Measurements from ENCODE around the gene FUT7. TPM values are rescaled to one million over a fixed set of nuclear protein-coding genes. Genes with fewer than 3 reads are reported as not detected.
A peak's percentile ranks its signal among the peaks of the same experiment; 100 is the strongest.

FUT7 gene
- total RNA-seq, 1 donor from 2014 or later = 0.20 TPM

DNA sequence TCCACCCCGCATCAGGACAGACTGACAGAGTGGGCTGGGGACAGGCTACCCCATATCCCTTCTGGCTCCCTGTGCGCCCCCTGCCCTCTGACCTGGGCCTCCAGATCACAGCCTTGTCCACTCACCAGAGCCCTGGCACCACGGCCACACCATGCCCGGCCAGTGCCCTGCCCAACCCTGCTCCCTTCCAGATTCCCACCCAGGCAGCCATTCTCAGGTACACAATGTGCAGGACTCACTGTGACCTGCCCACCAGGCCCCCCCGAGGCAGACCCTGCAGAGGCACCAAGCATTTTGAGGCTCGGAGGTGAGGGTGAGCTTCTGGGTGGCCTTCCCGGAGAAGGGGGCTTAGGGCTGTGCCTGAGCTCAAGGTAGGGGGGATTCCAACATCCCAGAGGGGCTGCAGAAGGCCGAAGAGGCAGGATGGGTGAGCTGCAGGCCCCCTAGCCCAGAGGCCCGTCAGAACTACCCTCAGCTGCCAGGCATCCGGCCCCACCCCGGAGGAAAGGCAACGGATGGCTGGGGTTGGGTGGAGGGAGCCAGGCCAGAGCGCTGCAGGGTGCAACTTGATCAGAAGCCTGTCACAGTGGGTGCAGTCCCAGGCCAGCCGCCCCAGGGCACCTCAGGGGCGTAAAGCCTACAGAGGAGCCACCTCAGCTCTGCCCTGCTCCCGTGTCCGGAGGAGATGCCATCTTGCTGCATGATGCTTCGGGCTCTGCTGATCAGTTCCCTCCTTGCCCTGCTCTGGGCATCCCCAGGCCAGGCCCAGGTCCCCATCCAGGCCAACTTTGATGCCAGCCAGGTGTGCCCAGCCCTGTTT lies 49.4 kb downstream of the FUT7 start, which contains the start of gene LCNL1:
TSS of gene LCNL1 (plus strand) at position 762 of the 820 bp plus-strand sequence. CDS start 594 bp downstream, outside the sequence.
- H3K4me3 Mint-ChIP-seq (ENCODE audit: unreplicated experiment) = peak within 1 kb of the TSS; percentile 43
- TF ChIP-seq, protein P1, sequence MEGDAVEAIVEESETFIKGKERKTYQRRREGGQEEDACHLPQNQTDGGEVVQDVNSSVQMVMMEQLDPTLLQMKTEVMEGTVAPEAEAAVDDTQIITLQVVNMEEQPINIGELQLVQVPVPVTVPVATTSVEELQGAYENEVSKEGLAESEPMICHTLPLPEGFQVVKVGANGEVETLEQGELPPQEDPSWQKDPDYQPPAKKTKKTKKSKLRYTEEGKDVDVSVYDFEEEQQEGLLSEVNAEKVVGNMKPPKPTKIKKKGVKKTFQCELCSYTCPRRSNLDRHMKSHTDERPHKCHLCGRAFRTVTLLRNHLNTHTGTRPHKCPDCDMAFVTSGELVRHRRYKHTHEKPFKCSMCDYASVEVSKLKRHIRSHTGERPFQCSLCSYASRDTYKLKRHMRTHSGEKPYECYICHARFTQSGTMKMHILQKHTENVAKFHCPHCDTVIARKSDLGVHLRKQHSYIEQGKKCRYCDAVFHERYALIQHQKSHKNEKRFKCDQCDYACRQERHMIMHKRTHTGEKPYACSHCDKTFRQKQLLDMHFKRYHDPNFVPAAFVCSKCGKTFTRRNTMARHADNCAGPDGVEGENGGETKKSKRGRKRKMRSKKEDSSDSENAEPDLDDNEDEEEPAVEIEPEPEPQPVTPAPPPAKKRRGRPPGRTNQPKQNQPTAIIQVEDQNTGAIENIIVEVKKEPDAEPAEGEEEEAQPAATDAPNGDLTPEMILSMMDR (IDR thresholded peaks at IDR 0.05; ENCODE audit: partially characterized antibody, unreplicated experiment) = no peak
- peaks cover 4% of the 10 kb centered on the region for H3K4me1 Mint-ChIP-seq (ENCODE audit: low read depth, unreplicated experiment)
- H3K27ac Mint-ChIP-seq (ENCODE audit: unreplicated experiment) = no peak within 1 kb of the TSS
- H3K36me3 Mint-ChIP-seq (ENCODE audit: unreplicated experiment) = no peaks in the 10 kb centered on the region
- peaks cover 7% of the 10 kb centered on the region for H3K9me3 Mint-ChIP-seq (ENCODE audit: unreplicated experiment)
- peaks cover 11% of the 10 kb centered on the region for H3K27me3 Mint-ChIP-seq (ENCODE audit: unreplicated experiment)
- DNase-seq = no peak

DNA sequence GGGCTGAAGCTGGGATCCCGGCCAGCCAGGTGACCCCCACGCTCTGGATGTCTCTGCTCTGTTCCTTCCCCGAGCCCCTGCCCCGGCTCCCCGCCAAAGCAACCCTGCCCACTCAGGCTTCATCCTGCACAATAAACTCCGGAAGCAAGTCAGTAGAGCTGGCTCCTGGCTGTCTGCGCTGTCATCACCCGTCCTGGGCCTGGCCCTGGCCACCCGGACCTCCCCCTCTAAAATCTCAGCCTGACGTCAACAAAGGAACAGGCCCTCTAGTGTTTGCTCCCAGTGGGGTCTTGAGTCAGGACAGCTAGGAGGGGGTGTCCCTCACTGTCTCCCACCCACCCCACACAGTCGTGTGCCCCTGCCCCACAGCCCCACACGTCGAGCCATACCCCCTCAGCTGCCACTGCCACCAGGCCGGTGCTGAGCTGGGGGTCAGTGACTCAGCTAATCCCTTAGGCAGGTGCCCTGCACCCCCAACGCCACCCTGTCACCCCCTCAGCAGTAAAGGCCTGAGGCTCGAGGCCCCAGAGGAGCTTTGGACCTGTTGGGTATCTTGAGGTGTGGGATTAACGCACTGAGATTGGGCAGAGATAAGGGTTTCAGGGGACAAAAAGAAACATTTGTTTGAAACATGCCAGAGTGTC lies 50.2 kb downstream of the FUT7 start:
- Mint-ChIP-seq H3K36me3 (ENCODE audit: unreplicated experiment) (no peaks in the 10 kb centered on the region), H3K4me3 (ENCODE audit: unreplicated experiment) (no peak overlapping the region), H3K4me1 (ENCODE audit: low read depth, unreplicated experiment) (peaks cover 4% of the 10 kb centered on the region), H3K27ac (ENCODE audit: unreplicated experiment) (no peak overlapping the region), H3K27me3 (ENCODE audit: unreplicated experiment) (peaks cover 10% of the 10 kb centered on the region), H3K9me3 (ENCODE audit: unreplicated experiment) (peaks cover 7% of the 10 kb centered on the region)
- TF ChIP-seq, protein P1 (IDR thresholded peaks at IDR 0.05; ENCODE audit: partially characterized antibody, unreplicated experiment) = no peak
- DNase-seq = no peak

DNA sequence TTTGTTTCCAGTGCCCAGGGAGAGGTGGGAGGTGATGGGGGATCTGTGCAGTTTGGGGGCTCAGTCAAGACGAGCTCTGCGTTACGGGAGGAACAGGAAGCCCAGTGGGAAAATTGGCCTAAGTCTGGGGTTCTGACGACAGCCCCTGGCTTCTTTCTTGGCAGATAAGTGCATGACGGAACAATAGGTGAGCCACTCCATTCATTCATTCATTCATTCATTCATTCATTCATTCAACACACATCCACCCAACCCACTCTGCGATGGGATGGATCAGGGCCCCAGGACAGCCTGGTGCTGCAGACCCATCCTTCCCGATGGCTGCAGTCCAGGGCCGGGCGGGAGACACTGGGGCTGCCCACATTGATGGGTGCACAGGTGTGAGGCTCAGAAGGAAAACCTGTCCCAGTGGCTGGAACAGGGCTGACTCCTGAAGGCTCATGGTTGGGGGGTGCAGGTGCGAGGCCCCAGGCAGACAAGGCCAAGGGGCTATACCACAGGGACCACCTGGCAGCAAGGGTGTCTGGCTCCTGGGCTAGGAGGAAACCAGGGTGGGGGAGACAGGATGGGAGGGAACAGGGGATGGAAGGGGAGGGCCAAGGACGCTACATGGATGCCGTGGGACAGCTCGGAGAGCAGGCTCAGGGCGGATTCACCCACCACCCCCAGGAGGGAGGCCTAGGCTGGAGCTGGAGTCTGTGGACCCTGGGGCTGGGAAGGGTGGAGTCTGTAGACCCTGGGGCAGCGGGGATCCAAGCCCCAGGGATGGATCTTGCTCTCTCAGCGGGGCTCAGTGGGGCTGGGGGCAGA lies 51.0 kb downstream of the FUT7 start:
- Mint-ChIP-seq H3K4me3 (ENCODE audit: unreplicated experiment) (no peak overlapping the region), H3K4me1 (ENCODE audit: low read depth, unreplicated experiment) (peaks cover 4% of the 10 kb centered on the region), H3K27me3 (ENCODE audit: unreplicated experiment) (peaks cover 5% of the 10 kb centered on the region), H3K9me3 (ENCODE audit: unreplicated experiment) (peaks cover 5% of the 10 kb centered on the region), H3K27ac (ENCODE audit: unreplicated experiment) (no peak overlapping the region), H3K36me3 (ENCODE audit: unreplicated experiment) (no peaks in the 10 kb centered on the region)
- DNase-seq = no peak
- TF ChIP-seq, protein P1 (IDR thresholded peaks at IDR 0.05; ENCODE audit: partially characterized antibody, unreplicated experiment) = no peak

Other genes with a start within 250 kb of the FUT7 start
- 46.1 TPM for gene TMEM141, start 240.7 kb downstream of the FUT7 start, total RNA-seq (ENCODE audit: unreplicated experiment)
- 20.0 TPM for gene CCDC183, start 235.8 kb downstream of the FUT7 start, total RNA-seq (ENCODE audit: unreplicated experiment)
- gene RABL6, start 224.1 kb downstream of the FUT7 start, total RNA-seq (ENCODE audit: unreplicated experiment) = 149 TPM
- 15.3 TPM for gene AJM1, start 189.6 kb downstream of the FUT7 start, total RNA-seq (ENCODE audit: unreplicated experiment)
- 101 TPM for gene PHPT1, start 182.7 kb downstream of the FUT7 start, total RNA-seq (ENCODE audit: unreplicated experiment)
- 17.6 TPM for gene MAMDC4, start 179.7 kb downstream of the FUT7 start, total RNA-seq (ENCODE audit: unreplicated experiment)
- 343 TPM for gene EDF1, start 165.8 kb downstream of the FUT7 start, total RNA-seq (ENCODE audit: unreplicated experiment)
- gene TRAF2, start 145.6 kb downstream of the FUT7 start, total RNA-seq (ENCODE audit: unreplicated experiment) = 27.3 TPM
- 77.9 TPM for gene FBXW5, start 87.3 kb downstream of the FUT7 start, total RNA-seq (ENCODE audit: unreplicated experiment)
- gene C8G, start 86.8 kb downstream of the FUT7 start, total RNA-seq (ENCODE audit: unreplicated experiment) = 14.5 TPM
- 2.9 TPM for gene LCN12, start 79.8 kb downstream of the FUT7 start, total RNA-seq (ENCODE audit: unreplicated experiment)
- not detected for gene PTGDS, start 54.6 kb downstream of the FUT7 start, total RNA-seq (ENCODE audit: unreplicated experiment)
- not detected for gene LCNL1, start 49.1 kb downstream of the FUT7 start, total RNA-seq (ENCODE audit: unreplicated experiment)
- 50.7 TPM for gene PAXX, start 39.7 kb downstream of the FUT7 start, total RNA-seq (ENCODE audit: unreplicated experiment)
- gene CLIC3, start 35.5 kb downstream of the FUT7 start, total RNA-seq (ENCODE audit: unreplicated experiment) = not detected
- 70.7 TPM for gene ABCA2, start 3.9 kb downstream of the FUT7 start, total RNA-seq (ENCODE audit: unreplicated experiment)
- gene NPDC1, start 14.1 kb upstream of the FUT7 start, total RNA-seq (ENCODE audit: unreplicated experiment) = 260 TPM
- gene ENTPD2, start 22.0 kb upstream of the FUT7 start, total RNA-seq (ENCODE audit: unreplicated experiment) = 0.69 TPM
- 13.5 TPM for gene SAPCD2, start 38.5 kb upstream of the FUT7 start, total RNA-seq (ENCODE audit: unreplicated experiment)
- gene UAP1L1, start 45.4 kb upstream of the FUT7 start, total RNA-seq (ENCODE audit: unreplicated experiment) = 5.1 TPM
- 59.8 TPM for gene MAN1B1, start 54.9 kb upstream of the FUT7 start, total RNA-seq (ENCODE audit: unreplicated experiment)
- gene DPP7, start 82.6 kb upstream of the FUT7 start, total RNA-seq (ENCODE audit: unreplicated experiment) = 30.8 TPM
- gene GRIN1, start 107.1 kb upstream of the FUT7 start, total RNA-seq (ENCODE audit: unreplicated experiment) = 5.5 TPM
- 0.98 TPM for gene LRRC26, start 138.0 kb upstream of the FUT7 start, total RNA-seq (ENCODE audit: unreplicated experiment)
- not detected for gene TMEM210, start 140.0 kb upstream of the FUT7 start, total RNA-seq (ENCODE audit: unreplicated experiment)
- gene ANAPC2, start 156.5 kb upstream of the FUT7 start, total RNA-seq (ENCODE audit: unreplicated experiment) = 72.9 TPM
- gene SSNA1, start 156.6 kb upstream of the FUT7 start, total RNA-seq (ENCODE audit: unreplicated experiment) = 37.3 TPM
- 9.6 TPM for gene TPRN, start 168.7 kb upstream of the FUT7 start, total RNA-seq (ENCODE audit: unreplicated experiment)
- gene TMEM203, start 173.6 kb upstream of the FUT7 start, total RNA-seq (ENCODE audit: unreplicated experiment) = 36.5 TPM
- gene NDOR1, start 173.6 kb upstream of the FUT7 start, total RNA-seq (ENCODE audit: unreplicated experiment) = 31.6 TPM
- gene RNF208, start 190.2 kb upstream of the FUT7 start, total RNA-seq (ENCODE audit: unreplicated experiment) = 24.8 TPM
- gene CYSRT1, start 193.1 kb upstream of the FUT7 start, total RNA-seq (ENCODE audit: unreplicated experiment) = 2.1 TPM
- 0.39 TPM for gene RNF224, start 195.4 kb upstream of the FUT7 start, total RNA-seq (ENCODE audit: unreplicated experiment)
- not detected for gene SLC34A3, start 198.8 kb upstream of the FUT7 start, total RNA-seq (ENCODE audit: unreplicated experiment)
- gene TUBB4B, start 209.2 kb upstream of the FUT7 start, total RNA-seq (ENCODE audit: unreplicated experiment) = 192 TPM
- not detected for gene STPG3, start 219.2 kb upstream of the FUT7 start, total RNA-seq (ENCODE audit: unreplicated experiment)
- 48.5 TPM for gene NELFB, start 223.2 kb upstream of the FUT7 start, total RNA-seq (ENCODE audit: unreplicated experiment)
- 1.5 TPM for gene TOR4A, start 245.6 kb upstream of the FUT7 start, total RNA-seq (ENCODE audit: unreplicated experiment)